Central memory CD4-positive, alpha-beta T cell (primary cell): ENCODE measurements around the gene SGCE.
A peak's percentile ranks its signal among the peaks of the same experiment; 100 is the strongest.
"Not testable (repeated sequence)": the region's sequence is repeated elsewhere in the genome, so short reads cannot be mapped to it uniquely, and the experiment has no call there.

Source experiments
- DNase-seq: peaks from one replicate; pipeline ENCODE4 v3.0.0; 2022
- total RNA-seq, 3 experiments: gene quantifications; one replicate each; lab custom pipeline; 2026; lab: John Stamatoyannopoulos, UW

SGCE gene, protein sequence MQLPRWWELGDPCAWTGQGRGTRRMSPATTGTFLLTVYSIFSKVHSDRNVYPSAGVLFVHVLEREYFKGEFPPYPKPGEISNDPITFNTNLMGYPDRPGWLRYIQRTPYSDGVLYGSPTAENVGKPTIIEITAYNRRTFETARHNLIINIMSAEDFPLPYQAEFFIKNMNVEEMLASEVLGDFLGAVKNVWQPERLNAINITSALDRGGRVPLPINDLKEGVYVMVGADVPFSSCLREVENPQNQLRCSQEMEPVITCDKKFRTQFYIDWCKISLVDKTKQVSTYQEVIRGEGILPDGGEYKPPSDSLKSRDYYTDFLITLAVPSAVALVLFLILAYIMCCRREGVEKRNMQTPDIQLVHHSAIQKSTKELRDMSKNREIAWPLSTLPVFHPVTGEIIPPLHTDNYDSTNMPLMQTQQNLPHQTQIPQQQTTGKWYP
- total RNA-seq: 0.19 to 0.60 (median 0.21) reads per million in 3 experiments

DNA sequence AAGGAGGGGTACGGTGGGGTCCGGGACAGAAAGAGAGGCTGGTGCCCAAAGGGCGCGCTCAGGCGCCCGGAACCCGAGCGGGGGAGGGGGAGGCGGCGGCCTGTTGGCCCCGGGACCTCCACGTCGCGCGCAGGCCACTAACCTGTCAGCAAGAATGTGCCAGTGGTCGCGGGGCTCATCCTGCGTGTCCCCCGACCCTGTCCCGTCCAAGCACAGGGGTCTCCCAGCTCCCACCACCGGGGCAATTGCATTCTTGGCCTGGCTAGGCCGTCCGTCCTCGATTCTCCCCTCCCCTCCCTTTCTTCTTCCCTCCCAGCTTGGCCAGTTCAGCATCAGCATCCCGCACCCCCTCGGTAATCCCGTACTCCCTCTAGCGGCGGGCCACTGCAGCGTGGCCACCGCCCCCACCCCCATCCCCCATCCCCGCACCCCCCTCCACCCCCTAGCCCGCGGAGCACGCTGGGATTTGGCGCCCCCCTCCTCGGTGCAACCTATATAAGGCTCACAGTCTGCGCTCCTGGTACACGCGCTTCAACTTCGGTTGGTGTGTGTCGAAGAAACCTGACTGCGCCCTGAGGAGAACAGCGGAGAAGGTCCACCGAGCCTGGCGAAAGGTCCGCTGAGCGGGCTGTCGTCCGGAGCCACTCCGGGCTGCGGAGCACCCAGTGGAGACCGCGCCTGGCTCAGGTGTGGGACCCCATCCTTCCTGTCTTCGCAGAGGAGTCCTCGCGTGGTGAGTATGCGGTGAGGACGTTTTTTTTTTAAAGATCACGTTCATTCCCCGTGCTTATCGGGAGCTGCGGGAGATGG lies at the start of gene SGCE:
TSS of gene SGCE (minus strand) at position 286 of the 810 bp plus-strand sequence. CDS start at position 251, 35 bp downstream.
- DNase-seq: peak; percentile 12

DNA sequence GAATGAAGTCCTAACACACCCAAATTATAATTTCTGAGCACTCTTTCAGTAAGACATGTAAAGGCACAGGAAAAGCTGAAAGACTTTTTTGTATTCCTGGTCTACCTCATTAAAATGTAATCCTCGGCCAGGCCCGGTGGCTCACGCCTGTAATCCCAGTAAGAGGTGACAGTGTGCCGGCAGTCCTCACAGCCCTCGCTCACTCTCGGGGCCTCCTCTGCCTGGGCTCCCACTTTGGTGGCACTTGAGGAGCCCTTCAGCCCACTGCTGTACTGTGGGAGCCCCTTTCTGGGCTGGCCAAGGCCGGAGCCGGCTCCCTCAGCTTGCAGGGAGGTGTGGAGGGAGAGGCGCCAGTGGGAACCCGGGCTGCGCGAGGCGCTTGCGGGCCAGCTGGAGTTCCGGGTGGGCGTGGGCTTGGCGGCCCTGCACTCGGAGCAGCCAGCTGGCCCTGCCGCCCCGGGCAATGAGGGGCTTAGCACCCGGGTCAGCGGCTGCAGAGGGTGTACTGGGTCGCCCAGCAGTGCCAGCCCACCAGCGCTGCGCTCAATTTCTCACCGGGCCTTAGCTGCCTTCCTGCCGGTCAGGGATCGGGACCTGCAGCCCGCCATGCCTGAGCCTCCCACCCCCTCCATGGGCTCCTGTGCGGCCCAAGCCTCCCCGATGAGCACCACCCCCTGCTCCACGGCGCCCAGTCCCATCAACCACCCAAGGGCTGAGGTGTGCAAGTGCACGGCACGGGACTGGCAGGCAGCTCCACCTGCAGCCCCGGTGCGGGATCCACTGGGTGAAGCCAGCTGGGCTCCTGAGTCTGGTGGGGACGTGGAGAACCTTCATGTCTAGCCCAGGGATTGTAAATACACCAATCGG lies 49.5 kb upstream of the SGCE start:
- DNase-seq: not testable (repeated sequence)

DNA sequence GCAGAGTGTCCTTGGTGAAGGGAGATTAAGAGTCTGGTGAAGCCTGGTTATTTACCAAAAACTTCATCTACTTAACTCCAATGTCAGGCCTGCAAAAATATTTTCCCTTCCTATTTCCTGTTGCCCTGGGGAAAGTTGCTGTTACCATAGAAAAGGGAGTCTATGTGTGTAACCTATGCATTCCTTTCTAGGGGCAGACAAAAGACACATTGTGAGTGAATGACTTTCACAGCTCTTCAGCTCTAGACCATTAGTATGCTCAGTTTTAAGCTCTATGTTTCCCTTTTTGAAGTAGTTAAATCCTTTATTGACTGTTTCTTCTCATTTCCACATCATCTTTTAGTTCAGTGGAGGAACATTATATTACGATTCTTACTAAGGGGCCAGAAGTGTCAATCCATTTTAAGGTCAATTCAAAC lies 45.6 kb upstream of the SGCE start:
- DNase-seq: no peak

DNA sequence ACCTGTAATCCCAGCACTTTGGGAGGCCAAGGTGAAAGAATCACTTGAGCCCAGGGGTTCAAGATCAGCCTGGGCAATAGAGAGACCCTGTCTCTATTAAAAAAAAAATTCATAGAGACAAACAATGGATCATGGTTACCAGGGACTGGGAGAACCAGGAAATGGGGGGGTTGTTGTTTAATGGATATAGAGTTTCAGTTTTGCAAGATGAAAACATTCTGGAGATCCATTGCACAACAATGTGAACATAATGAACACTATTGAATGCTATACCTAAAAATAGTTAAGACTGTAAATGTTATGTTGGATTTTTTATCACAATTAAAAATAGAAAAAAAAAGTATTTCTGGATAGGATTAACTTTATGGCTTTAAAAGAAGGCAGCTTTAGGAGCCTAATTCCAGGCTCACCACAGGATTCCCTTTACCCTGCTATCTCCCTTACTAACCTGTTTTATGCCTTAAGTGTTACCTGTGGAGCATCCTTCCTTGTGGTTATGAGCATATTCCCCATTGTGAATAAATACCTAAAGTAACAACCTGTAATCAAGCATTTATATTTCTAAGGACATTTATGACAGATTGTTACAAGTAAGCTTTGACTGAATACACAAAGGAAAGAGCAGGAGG lies 45.1 kb upstream of the SGCE start:
- no peak for DNase-seq

DNA sequence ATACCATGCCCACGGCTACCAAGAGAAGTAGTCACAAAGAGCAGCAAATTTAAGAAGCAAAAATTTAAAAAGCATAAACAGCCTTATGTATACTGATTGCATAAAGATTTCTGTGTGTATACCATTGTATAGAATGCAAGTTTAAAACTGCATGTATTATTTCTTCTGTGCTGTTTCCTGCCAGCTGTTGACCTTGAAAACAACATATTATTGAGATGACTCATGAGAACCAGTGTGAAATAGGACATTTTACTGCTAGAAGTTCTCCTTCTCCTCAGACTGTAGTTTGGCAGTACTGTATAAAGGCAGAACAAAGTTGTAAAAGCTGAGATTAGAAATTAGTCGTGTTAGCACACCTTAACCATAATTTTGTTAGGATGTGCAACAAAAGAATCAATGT lies 42.3 kb upstream of the SGCE start:
- no peak for DNase-seq

DNA sequence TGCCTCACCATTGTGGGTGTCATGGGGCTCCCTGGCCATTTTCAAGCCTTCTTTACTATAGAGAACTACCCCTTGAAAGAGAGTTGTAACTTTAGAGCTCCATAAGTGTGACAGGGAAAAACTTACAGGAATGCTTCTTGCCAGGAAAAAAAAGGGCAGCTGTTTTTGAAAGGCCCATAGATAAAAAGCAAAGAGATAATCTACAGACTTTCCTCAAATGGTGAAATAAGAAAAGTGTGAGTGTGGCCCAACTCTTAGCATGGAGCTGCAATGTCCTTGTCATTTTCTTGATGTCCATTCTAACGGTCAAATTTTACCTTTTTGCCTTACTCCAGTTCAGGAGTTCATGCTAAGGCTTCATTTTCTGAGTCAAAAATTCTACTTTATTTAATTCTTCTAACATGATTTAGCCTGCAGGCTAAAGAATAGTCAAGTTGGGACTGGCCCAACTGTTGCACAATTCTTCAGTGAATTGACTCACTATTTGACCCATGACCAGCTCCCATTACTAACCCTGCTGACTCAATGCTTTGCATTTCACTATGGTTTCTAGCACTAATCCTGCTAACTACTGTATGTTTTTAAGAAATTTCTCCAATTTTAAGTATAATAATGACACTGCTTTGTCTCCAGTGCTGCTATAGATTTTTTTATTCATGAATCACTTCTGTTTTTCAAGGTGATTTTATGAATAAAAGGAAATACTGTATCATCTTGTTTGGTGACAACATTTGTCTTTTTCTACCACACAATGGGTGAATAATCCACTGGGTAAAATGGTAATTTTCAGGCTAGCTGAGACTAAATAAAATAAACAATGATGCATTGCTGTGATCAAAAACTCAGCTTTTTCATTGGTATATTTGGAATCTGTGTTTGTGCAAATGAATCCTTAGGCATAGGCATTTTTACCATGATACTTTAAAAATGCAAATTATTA lies 41.4 kb upstream of the SGCE start:
- no peak for DNase-seq

DNA sequence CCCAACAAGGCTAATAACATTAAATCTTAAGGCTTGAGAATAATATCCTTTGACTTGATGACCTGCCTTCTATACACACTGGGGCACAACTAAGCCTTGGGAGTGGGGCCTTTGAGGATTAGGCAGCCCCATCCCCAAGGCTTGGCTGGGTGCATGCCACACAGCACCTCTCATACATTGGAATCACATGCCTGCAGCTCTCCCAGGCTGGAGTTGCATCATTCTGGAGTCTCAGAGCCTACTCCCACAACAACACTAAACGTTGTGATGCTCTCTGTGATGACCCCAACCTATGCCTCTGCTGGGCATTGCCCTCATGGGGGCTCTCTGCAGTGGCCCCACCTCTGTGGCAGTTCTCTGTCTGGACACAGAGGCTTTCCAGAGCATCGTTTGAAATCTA lies 31.9 kb upstream of the SGCE start:
- DNase-seq: no peak

DNA sequence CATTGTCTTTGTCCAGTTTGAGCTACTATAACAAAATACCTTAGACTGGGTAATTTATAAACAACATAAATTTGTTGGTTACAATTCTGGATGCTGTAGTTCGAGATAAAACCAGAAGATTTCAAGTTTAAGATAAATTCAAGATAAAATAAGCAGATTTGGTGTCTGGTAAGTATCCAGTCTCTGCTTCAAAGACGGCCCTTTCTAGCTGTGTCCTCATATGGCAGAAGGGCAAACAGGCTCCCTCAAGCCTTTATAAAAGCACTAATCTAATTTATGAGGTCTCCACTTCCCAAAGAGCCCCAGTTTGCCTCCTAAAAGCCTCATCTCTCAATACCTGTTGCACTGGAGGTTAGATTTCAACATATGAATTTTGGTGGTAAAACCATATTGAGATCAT lies 31.1 kb upstream of the SGCE start:
- DNase-seq: no peak

DNA sequence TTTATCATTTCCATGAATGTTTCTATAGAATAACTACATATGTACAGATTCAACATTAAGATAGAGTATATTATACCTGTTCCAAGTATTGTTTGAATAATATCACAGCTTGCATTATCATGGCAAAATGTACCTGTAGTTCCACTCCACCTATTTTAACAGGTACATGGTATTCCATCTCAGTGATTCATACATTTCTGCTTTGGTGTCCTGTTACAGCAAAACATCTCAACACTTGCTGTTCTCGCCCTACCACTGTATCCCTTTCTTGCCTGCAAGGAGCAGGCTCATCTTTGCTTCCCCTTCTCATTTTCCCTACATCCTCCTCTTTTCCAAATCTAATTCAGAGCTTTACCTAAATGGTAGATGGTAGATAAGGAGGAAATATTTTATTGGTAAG lies 27.1 kb upstream of the SGCE start:
- no peak for DNase-seq

DNA sequence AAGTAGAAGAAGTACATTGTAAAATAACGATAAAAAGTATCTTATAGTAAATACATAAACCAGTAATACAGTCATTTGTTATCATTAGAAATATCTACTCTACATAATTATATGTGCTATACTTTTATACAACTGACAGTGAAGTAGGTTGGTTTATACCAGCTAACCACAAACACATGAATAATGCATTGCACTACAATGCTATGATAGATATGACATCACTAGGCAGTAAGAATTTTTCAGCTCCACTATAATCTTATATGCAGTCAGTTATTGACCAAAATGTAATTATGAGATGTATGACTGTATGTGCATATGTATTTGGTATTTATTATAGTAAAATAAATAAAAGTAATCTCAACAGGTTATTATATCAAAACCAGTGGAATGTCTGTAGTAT lies 23.4 kb upstream of the SGCE start:
- no peak for DNase-seq

DNA sequence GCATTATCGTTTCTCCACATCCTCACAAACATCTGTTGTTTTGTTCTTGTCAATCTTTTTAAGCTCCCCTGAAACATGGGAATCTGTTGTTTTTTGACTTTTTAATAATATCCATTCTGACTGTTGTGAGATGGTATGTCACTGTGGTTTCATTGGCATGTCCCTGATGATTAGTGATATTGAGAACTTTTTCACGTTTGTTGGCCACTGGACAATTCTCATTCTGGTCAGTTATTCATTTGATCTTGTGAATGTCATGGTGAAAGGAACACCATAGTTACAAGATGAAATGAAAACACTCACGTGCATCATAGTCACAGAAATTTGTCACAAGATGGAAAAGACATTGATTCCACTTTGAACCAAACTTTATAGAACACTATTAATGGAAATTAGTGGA lies 20.5 kb upstream of the SGCE start:
- no peak for DNase-seq

DNA sequence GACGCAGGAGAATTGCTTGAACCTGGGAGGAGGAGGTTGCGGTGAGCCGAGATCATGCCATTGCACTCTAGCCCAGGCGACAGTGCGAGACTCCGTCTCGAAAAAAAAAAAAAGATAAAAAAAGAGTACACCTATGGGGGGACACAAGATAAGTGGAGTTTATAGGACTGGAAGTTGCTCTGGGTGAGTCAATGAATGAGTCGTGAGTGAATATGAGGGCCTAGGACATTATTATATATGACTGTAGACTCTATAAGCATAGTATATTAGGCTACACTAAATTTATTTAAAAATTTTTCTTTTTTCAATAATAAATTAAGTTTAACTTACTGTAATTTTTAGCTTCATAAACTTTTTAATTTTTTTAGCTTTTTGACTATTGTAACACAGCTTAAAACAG lies 19.4 kb upstream of the SGCE start:
- DNase-seq: no peak

DNA sequence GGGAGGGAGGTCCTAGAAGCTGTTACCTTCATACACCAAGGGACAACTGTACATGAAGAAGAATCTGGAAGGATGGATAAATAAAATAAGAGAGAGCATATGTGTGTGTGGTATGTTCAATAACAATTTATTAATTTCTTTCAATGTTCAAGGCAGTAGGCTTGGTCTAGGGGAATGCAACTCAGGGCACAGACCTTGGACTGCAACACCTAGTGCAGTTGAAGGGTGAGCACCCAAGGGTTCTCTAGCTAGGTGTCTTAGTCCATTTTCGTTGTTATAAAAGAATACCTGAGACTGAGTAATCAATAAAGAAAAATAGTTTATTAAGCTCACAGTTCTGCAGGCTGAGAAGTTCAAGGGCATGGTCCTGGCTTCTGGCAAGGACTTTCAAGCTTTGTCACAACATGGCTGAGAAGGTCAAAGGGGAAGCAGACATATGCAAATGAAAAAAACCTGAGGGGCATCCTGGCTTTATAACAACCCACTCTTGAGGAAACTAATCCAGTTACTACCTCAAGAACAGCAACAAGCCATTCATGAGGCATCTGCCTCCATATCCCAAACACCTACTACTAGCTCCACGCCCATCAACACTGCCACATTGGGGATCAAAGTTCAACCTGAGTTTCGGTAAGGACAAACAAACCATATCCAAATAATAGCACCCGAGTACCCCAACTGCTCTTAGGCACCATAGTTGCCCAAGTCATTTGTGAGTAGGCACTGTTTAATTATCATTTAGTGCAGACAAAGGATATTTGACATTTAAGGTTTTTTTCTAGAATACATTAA lies 15.7 kb upstream of the SGCE start:
- DNase-seq: no peak

DNA sequence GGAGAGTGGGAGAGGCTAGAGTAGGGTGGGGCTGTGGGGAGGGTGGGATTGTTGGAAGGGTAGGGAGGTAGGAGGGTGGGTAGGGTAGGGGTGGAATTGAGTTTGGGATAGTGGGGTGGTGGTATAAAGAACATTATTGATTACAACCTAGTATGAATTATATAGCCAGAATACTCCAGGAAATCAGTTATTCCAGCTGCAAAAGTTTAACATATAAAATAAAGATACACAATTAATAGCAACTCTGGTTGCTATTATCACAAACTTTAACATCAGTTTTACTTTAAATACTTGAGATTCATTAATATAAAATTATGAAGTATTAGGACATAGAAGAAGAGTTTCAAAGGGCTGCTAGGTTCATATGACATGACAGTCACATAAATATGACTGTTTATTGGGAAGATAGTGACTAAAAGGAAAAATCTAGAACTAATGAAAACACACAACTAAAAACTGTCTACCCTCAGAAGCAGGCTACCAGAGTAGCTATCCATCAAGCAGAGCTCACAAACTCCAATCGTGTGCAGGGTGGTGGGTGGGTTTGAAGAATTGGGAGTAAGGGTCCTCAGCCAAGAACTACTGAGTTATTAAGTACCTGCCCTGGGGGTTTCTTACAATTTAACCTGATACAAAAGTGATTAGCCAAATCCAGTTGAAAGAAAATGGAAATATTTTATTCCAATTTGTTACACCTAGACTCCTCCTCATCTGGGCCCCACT lies 14.0 kb upstream of the SGCE start:
- no peak for DNase-seq

DNA sequence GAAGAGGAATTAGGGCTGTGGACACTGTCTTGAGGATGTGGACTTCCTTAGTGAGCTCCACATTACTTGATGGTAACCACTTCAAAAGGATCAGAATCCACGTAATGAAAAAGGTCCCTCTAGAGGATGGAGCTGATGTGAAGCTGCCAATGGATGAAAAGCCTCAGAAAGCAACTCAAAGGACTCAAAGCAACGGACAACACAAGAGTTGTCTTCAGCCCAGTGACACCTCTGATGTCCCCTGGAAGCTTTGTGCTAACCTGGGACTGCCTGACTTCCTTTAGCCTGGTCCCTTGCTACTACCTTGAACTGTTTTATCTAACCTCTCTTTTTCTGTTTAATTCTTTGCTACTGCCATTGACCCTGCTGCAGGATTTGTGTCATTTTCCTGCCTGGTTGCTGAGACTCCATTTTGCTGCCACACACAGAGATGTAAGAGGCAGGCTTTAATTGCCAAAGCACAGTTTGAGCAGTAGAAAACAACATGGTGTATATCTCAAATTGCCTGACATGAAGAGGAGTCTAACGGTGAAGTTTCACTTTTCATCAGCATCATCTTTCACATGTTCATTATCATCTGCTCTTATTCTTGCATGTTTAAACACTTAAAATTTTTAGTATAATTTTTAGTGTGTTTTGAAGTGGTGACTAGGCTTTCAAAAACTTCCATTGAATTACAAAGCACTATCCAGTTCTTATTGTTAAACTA lies 11.1 kb upstream of the SGCE start:
- no peak for DNase-seq

DNA sequence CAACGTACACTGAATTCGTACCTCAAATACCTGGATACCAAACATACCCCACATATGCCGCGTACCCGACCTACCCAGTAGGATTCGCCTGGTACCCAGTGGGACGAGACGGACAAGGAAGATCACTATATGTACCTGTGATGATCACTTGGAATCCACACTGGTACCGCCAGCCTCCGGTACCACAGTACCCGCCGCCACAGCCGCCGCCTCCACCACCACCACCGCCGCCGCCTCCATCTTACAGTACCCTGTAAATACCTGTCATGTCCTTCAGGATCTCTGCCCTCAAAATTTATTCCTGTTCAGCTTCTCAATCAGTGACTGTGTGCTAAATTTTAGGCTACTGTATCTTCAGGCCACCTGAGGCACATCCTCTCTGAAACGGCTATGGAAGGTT lies 9.5 kb upstream of the SGCE start:
- no peak for DNase-seq

DNA sequence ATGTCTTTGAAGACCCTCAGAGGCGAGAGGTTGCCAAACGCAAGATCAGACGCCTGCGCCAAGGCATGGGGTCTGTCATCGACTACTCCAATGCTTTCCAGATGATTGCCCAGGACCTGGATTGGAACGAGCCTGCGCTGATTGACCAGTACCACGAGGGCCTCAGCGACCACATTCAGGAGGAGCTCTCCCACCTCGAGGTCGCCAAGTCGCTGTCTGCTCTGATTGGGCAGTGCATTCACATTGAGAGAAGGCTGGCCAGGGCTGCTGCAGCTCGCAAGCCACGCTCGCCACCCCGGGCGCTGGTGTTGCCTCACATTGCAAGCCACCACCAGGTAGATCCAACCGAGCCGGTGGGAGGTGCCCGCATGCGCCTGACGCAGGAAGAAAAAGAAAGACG lies 8.1 kb upstream of the SGCE start:
- no peak for DNase-seq

DNA sequence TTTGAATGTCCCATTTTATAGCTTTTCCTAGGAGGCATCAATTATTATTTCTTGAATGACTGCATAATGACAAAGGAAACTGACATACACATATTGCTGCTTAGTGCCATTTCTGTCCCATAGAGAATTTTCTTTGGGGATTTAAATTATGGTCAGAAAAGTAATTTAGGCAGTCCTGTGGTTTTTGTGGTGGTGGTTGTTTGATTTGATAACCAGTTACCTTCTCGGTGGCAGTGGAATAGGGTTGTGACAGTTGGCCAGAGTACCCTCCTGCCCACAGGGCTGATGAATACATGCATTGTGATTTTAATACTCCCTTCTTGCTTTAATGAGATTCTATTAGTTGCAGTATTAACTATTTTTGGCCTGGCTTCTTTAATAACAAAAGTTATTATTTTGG lies 6.6 kb upstream of the SGCE start:
- no peak for DNase-seq

DNA sequence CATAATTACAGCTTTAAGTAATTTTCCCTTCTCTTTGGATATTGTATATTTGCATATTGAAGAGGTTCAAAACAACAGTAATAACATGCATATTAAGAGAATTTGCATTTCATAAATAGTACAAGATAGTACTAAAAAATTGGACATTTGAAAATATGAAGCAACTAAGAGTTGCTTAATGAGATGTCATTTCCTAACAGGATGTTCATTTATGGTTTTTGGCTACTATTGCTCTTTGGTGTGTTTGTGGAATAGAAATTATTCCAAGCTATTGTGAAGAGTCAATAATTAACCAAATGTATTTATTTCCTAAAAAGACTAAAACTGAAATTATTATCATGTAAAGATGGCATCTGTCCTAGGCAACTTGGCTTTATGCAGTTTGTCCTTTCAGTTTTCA lies 4.1 kb upstream of the SGCE start:
- no peak for DNase-seq
